Activated effector memory CD4-positive, alpha-beta T cell treated with anti-CD3 and anti-CD28 coated beads, Interleukin-2, amount 50 U/mL, for 16 hours (primary cell): ENCODE results near the gene OR1D5.
A peak's percentile ranks its signal among the peaks of the same experiment; 100 is the strongest.

Experiments
- DNase-seq: peaks from one replicate; pipeline ENCODE4 v3.0.0-alpha.2; 2020

OR1D5 gene

DNA sequence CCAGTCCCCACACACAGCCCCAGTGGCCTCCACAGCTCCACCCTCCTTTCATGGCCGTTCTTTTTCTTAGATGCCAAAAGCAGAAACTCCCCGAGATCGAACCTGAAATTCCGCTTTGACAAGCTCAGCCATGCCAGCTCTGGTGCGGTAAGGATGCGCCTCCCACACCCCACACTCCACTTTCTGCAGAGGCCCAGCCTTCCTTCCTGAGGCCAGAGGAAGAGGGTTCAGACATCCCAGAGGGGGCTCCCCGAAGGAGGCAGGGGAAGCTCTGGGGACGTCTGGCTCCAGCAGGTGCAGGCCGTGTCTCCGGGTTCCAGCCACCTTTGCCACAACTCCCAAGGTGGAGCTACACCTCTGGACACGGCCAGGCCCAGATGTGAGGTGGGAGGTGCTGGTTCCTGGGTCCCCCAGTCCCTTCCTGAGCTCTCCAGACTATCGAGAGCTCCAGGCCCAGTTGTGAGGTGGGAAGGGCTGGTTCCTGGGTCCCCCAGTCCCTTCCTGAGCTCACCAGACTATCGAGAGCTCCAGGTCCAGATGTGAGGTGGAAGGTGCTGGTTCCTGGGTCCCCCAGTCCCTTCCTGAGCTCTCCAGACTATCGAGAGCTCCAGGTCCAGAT lies 32.4 kb downstream of the OR1D5 start:
- peak; percentile 47 for DNase-seq

- DNase-seq = peak; percentile 9
Measured at GRCh38 chr17:3030096-3030495, 33.3 kb downstream of the OR1D5 start.

- DNase-seq = peak; percentile 33
Measured at GRCh38 chr17:3029213-3029913, 34.0 kb downstream of the OR1D5 start.

GRCh38 chr17:3027786-3028532 lies 35.4 kb downstream of the OR1D5 start:
- peak; percentile 43 for DNase-seq

DNA sequence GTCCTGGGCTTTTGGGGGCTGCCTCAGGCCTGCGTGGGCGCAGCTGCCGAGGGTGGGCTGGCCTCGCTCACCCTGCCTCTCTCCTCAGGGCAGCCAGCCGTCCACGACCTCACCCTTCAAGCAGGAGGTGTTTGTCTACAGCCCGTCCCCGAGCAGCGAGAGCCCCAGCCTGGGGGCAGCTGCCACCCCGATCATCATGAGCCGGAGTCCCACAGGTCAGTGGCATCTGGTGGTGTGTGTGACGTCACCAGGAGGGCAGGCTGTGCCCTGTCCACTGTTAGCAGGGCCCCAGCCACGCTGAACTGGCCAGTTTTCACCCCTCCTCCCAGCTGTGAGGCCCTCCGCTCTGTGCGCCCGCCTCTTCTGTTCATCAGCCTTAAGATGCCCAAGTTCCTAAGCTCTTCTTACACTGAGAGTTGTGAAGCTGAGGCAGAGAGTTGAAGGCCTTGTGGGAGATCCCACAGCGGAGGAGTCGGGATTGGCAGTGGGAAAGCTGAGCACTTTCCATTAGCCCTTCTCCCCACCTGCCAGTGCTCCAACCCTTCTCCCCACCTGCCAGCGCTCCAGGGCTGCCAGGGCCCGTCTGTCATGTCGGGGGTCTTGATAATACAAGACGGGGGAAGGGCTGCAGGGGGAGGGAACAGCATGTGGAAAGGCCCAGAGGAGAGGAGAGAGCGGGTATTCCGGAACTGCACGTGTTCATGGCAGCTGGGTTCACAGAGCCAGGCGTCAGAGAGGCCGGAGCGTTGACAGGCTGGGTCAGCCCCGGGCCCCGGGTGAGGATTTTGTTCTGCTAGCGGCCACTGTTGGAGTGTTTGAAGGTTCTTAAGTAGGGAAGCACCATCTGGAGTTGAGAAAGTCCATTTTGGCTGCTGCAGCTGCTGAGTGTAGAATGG lies 36.3 kb downstream of the OR1D5 start:
- DNase-seq = peak; percentile 57

GRCh38 chr17:3026125-3026855 lies 37.1 kb downstream of the OR1D5 start:
- DNase-seq = peak; percentile 42

- peak; percentile 41 for DNase-seq
Measured at GRCh38 chr17:3025421-3026124, 37.8 kb downstream of the OR1D5 start.

GRCh38 chr17:3024346-3024745 lies 39.1 kb downstream of the OR1D5 start:
- no peak for DNase-seq

DNA sequence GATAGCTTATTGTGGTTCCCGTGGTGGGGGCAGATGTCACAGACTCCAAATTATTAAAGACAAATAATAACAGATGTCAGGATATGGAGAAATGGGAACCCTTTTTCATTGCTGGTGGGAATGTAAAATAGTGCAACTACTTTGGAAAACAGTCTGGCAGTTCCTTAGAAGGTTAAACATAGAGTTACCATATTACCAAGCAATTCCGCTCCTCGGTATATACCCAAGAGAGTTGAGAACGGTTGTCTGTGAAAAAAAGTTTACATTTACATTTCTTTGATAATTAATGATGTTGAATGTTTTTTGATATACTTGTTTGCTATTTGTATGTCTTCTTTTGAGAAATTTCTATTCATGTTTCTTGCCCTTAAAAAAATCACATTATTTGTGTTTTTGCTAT lies 41.2 kb downstream of the OR1D5 start:
- no peak for DNase-seq

DNA sequence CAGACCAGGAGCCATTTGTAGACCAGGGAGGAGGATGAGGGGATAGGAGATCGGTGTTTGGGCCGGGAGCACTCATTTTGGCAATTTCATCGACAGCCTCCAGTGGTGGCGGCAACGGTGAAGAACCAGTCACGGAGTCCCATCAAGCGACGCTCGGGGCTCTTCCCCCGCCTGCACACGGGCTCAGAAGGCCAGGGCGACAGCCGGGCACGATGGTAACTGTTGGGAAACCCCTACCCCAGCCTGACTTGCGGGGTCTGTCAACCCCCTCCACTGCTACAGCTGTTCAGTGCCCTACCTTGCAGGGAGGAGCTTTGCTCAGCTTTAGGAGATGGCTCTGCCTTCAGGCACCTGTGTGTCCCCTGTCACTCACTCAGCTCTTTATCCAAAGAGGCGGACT lies 43.0 kb downstream of the OR1D5 start:
- DNase-seq = no peak

- DNase-seq = no peak
Measured at GRCh38 chr17:3019761-3020160, 43.6 kb downstream of the OR1D5 start.

GRCh38 chr17:3017936-3018335 lies 45.5 kb downstream of the OR1D5 start:
- DNase-seq = no peak

DNA sequence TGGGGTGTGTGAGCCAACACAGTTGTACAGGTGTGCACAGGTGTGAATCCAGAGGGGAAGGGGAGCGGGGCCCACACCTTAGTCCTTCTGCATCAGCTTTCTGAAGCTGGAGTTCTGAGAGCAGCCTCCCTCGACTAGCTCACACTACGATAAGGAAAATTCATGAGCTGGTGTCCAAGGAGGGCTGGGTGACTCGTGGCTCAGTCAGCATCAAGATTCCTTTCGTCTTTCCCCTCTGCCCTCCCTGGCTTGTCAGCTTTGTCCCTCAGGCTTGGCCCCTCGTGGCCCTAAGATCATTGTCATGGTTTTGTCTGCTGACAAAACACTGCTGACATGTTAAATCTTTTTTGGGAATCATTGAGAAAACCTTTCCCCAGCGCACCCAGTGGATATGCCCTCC lies 47.5 kb downstream of the OR1D5 start:
- DNase-seq = no peak

GRCh38 chr17:3012926-3013581 lies 50.4 kb downstream of the OR1D5 start:
- peak; percentile 78 for DNase-seq
